T-helper 2 cell (primary cell): ENCODE results near the gene REXO5.
A peak's percentile ranks its signal among the peaks of the same experiment; 100 is the strongest.
"Not testable (repeated sequence)": the region's sequence is repeated elsewhere in the genome, so short reads cannot be mapped to it uniquely, and the experiment has no call there.

Source experiments
- DNase-seq, 5 experiments: peaks; one replicate each; pipeline versions ENCODE4 v3.0.0 to v3.0.0-alpha.2; 2012 to 2022

Gene REXO5

DNA sequence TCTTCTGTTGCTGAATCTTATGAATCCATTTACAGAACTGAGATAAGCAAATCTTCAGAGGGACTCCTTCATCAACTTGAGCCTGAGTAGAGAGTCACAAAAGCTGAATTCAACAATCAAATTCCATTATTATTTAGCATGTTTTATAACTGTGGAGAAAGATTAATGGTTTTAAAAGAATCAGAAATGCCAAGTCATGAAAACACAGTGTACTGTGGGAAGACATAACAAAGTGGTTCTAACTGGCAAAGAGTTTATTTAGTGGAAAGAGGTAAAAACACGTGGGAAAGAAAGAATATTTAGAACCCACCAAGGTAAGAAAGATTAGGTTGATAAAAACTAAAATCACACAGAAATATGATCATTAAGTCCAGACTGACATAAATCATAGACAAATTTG lies 5.0 kb upstream of the REXO5 start:
- DNase-seq: no peak

DNA sequence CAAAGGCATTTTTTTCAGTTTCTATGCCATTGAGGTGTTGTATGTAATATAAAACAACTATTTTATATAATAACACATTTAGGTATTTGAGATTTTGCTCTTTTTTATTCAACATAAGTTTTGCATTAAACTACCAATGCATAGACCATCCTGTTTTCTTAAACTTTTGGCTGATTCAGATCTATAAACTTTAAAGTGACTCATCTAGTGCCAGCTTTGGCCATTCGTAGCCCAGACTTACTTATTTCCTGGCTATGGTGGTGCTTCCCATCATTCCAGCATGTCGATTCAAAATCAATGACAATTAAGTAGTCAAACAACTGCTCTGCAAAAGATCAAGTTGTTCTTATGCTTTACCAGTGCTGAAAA lies 3.2 kb upstream of the REXO5 start:
- DNase-seq: no peak

DNA sequence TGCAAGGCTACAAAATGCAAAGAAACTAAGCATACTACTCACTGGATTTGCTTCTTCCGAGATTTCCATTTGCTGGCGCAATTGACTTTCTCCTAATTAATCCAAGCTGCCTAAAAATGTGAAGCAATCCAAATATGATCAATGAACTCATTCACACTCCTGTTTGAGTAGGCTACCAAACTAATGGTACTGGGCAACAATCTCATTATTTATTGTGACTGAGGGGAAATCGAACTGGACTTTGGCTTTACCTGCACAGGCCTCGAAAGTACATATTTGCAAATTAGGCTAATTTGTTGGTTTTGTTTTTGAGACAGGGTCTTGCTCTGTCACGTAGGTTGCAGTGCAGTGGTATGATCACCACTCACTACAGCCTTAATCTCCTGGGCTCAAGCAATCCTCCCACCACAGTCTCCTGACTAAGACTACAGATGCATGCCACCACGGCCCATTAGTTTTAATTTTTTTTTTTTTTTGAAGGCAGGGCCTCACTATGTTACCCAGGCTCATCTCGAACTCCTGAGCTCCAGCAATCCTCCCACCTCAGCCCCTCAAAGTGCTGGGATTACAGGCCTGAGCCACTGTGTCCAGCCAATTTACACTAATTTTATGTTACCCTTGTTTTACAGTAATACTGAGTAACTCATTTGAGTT lies 2.6 kb upstream of the REXO5 start:
- DNase-seq: no peak

DNA sequence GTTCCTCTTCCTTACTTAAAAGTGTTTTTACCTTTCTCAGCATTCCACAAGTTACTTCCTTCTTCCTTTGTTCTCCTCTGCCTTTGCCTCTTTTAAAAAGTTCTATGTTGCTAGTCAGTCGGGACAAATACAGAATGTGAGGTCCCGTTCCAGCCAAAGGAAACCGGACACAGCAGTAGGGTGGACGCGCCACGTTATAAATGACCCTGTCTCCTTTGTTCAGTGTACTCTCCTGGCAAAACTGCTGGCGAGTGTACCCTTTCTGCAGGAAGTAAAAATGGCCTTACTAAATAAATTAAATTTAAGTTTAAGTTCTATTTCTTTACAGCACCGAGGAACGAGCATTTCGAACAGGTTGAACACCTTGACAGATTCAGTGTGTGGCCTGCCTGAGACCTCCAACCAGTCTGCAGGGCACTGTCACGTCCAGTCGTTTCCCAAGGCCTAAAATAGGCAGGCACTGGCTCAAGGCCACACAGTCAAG lies 601 bp upstream of the REXO5 start:
- DNase-seq: not testable (repeated sequence)

DNA sequence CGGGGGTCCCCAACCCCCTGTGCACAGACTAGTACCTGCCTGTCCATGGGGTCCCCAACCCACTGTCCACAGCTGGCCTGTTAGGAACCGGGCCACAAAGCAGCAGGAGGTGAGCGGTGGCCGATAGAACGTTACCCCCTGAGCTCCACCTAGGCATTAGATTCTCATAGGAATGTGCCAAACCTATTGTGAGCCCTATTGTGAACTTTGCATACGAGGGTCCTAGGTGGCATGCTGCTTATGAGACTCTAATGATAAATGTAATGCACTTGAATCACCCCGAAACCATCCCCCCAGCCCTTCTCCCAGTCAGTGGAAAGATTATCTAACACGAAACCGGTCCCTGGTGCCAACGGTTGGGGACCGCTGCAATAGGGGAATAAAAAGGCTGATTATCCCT lies 1.5 kb downstream of the REXO5 start:
- DNase-seq: no peak

DNA sequence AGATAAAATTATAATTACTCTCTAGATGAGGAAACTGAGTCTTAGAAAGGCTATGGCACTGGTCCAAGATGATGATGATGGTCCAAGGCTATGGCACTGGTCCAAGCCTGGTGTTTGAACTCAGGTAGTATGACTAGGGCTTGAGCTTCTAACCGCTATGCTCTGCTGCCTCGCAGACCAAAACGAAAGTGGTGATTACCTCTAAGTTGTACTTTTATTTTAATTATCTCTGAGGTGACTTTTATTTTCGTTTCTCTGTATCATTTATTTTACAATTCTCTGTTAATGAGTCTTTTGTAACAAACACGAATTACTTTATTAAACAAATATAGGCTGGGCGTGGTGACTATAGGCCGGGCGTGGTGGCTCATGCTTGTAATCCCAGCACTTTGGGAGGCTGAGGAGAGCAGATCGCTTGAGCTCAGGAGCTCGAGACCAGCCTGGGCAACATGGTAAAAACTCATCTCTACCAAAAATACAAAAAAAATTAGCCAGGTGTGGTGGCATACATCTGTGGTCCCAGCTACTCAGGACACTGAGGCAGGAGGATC lies 5.6 kb downstream of the REXO5 start:
- DNase-seq: no peak

DNA sequence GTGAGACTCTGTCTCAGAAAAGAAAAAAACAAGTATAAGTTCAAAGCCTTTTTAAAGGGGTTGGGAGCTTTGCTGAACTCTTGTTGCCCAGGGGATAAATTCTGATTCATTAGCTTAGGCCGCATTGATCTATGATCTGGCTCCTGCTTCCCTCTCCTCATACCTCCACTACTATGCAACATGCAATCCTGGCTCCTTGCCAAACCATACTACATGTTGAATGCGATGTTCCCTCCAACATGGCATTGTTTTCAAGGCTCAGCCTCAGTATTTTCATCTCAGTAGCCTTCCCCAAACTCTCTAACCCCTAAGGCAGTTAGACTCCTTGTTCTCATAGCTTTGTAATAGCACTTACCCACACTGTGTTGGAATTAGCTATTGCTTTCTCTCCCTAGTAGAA lies 6.2 kb downstream of the REXO5 start:
- DNase-seq: no peak

DNA sequence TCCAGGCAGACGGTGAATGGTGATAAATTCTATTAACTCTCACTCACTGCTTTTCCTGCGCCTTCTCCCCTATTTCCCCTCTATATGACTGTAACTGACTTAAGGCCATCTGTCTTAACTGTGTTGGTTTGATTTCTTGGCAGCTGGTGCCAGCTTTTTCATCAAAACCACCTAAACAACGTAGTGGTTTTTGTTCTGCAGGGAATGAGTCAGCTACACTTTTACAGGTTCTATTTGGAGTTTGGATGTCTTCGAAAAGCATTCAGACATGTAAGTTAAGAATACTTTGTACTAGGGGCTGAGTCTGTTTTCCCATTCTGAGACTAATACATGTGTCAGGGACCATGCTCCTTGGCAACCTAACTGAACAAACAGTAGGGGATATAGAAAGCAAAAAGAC lies 8.5 kb downstream of the REXO5 start:
- peak in 1 of 5 experiments; percentile 85 for DNase-seq

DNA sequence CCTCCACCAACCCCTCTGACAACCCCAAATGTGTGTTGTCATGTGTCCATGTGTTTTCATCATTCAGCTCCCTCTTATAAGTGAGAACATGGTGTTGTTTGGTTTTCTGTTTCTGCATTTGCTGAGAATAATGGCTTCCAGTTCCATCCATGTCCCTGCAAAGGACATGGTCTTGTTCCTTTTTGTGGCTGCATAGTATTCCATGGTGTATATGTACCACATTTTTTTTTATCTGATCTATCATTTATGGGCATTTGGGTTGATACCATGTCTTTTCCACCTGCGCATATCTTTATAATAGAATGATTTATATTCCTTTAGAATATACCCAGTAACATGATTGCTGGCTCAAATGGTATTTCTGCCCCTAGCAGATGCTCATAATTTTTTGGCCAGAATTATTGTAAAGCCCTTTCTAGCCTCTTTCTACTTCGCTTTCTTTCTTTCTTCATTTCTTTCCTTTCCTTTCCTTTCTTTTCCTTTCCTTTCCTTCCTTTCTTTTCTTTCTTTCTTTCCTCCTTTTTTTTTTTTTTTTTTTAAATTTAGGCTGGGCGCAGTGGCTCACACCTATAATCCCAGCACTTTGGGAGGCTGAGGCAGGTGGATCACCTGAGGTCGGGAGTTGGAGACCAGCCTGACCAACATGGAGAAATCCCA lies 12.7 kb downstream of the REXO5 start:
- DNase-seq: no peak

DNA sequence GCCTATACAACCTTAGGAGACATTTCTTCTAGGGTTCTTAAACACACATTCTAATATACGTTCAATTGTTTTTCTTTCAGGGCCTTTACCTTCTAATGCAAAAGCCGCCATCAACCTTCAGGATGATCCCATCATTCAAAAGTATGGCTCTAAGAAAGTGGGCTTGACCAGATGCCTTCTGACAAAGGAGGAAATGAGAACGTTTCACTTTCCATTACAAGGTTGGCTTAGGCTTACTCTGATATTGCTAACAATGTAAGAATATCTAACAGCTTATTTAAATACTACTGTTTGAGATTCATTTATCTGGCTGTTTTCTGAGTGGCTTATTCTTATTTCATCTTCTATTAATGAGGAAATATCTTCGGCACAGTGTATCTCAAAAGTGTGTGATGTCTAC lies 15.4 kb downstream of the REXO5 start:
- no peak for DNase-seq

DNA sequence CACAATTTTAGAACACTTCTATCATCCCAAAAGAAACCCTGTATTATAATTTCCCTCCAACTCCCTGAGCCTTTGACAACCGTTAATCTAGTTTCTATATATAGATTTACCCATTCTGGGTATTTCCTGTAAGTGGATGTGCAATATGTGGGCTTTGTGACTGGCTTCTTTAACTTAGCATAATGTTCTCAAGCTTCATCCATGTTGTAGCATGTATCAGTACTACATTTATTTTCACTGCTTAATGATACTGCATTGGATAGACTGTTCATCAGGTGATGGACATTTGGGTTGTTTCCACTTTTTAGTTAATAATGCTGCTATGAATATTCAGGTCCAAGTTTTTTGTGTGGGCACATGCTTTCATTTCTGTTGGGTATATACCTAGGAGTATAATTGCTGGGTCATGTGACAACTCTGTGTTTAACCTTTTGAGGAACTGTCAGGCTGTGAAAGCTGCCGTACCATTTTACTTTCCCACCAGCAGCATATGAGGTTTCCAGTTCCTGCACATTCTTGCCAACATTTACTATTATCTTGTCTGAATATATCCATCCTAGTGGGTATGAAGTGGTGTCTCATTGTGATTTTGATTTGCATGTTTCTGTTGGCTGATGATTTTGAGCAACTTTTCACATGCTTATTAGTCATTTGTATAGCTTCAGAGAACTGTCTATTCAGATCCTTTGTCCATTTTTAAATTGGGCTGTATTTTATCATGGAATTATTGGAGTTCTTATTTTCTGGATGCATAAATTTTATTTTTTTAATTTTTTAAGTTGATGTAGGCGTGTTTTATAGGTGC lies 16.4 kb downstream of the REXO5 start:
- no peak for DNase-seq

DNA sequence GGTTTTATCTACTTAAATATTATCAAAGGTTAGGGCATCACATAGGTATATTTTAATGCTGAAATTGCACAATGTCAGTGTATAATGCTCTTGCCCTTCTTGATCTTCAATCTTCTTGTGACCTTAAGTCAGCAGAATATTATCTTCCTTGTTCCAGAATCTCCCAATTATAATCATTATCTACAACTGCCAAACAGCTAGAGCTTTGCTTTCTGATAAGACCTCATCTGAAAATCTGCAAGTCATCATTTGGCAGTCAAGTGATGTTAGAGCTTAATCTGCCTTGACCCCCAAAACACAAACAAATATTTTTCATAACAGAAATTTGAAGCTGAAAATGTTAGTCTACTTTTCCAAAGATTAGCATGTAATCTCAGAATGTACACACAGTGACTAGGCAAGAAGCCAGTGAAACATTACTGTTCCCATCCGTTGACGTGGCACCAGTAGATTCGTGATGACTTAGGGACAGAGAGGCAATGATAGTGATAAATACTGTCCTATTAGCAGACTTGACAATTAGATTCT lies 19.8 kb downstream of the REXO5 start:
- DNase-seq: no peak

DNA sequence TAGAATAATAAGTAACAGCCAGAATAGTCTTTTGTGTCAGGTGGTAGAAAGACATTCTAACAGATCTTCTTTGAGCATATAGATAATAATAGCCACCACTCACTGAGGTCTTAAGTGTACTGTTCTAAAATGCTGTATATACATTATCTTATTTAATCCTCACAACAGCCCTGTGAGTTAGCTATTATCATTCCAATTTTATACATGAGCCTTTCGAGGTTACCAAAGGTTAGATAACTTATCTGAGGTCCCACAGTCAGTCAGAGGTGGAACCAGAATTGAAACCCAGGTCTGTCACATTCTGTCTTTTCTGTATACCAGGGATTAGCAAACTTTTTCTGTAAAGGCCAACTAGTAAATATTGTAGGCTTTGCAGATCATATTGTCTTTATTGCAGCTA lies 23.2 kb downstream of the REXO5 start:
- no peak for DNase-seq

DNA sequence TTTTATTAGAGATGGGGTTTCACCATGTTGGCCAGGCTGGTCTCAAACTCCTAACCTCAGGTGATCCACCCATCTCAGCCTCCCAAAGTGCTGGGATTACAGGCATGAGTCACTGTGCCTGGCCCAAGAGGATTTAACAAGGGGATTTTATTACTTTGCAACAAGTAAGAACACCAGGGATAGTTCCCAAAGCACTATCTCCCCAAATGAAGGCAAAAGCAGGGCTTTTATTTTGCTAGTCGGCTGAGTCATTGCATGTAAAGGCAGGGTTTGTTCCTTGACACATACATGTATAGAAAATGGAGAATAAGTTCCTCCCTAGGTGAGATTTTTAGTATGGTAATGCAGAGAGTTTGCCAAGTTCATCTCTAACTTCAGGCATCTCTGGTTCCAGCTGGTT lies 24.0 kb downstream of the REXO5 start:
- no peak for DNase-seq

DNA sequence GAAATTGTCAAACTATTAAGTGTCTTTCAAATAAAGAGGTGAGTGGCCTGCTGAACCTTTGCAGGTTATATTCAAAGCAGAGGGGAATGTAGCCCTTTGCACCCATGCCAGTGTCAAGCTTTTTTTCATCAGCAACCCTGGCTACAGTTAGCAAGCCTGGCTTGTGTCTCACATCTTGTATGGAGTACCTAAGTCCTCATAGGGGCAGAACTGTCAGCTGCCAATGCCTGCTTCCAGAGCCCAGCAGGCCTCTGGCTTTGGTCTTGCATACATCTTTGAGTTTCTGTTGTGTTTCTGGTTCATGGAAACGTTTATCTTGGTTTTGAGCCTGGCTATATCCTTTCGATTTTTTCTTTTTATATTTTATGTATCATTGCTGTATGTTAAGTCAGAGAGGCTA lies 26.8 kb downstream of the REXO5 start:
- no peak for DNase-seq

DNA sequence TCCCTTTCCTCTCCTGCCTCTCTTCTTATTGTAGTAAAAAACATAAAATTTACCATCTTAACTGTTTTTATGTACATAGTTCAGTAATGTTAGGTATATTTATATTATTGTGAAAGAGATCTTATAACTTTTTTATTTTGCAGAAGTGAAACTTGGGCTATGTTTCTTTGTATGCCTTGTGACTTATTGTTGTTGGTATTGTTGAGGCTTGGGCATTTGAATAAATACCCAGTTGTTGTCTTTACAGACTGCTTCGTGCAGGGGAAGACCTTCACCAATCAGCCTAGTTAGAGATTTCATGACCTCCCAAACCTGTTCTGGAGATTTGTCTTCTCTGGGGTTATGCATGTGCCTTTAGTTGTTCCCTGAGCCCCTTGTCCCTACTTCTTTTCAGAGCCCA lies 31.9 kb downstream of the REXO5 start:
- DNase-seq: no peak

DNA sequence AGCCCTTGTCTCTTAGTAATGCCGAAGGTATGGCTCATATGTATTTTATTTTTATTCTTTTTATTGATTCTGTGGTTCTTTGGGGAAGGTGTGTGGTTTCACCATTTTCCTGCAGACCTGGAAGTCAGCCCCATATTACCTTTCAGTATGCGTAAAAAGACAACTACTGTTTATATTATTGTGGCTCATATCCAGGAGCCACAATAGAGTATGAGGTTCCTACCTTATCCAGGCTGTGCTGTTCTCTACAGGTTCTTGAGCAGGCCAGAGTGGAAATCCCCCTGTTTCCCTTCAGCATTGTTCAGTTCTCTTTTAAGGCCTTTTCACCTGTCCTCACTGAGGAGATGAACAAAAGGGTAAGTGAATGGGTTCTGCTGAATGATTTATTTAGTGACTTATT lies 33.2 kb downstream of the REXO5 start:
- no peak for DNase-seq

DNA sequence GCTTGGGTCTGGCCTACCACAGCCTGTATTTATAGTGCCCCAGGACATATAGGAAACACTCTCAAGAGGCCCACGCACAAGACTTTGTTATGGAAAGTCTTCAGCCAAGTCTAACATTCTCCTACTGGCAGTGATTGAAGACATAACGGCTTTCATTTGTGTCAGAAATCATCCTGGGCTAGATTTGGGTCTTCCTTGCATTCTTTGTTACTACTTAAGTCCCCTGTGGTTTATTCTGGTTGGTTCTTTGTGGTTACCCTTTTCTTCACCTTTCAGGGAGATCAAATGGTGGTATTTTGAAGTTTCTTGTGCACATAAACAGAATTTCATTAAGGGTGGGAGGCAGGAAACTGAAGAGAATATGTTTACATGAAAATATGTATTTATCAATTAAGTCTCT lies 37.7 kb downstream of the REXO5 start:
- peak in 2 of 5 experiments; percentile 7 to 47 for DNase-seq

DNA sequence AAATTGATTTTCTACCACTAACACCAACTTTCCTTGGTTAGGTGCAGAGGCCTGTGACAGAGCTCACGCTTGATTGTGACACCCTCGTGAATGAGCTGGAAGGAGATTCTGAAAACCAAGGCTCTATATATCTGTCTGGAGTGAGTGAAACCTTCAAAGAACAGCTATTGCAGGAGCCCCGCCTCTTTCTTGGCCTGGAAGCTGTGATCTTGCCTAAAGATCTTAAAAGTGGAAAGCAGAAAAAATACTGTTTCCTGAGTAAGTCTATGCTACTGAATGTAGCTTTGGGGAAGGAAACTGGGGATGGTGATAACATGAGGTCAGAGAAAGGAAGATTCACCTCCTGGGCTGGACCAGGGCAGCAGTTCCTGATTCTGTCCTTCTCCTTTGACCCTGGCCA lies 38.3 kb downstream of the REXO5 start:
- DNase-seq: no peak

DNA sequence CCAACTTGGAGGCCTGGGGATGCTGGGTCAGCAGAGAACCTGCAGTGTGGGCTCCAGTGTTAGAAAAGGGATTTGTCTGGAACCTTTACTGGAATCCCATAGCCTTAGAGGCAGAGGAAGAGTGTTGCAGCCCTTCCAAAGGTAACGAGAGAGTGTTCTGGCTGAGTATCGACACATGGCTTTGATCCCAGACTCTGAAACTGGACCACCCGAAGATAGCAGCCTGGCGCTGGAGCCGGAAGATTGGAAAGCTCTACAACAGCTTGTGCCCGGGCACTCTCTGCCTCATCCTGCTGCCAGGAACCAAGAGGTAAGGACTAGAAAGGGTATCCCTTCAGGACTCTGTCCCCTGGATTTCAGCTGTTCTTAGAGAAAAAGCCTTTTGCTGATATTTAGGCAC lies 39.7 kb downstream of the REXO5 start:
- DNase-seq: no peak

DNA sequence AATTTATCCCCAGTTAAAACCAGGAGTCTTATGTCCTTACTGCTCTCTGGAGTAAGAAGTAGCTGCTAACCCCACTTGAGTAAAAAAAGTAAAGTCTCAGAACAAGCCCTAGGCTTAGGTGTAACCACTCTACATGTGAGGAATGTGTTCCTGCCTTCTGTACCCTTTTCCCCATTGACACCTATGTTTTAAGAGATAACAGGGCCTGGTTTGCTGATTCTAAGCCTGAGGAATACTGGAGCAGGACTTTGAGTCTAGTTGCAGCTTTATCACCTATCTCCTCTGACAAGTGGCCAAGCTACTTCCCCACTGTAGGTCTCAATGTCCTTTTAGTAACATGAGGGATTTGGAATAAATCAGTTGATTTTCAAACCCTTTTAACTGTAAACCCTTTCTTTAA lies 40.2 kb downstream of the REXO5 start:
- DNase-seq: no peak

DNA sequence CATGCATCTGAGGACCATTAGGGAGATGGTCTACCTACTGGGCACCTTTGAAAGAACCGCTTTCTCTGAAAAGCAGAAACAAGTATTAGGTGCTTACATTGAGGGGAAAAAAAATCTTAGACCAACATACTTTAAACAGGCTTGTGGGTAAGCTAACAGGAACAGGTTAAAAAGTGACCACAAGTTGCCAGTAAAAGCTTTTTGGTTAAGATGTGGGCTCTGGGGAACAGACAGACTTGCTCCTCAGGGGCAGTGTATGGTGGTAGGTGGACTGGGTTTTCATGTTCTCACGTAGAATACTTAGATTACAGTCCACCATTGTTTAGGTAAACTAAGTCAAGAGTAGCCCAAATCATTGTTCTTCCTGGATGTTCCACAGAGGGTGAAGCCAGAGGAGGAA lies 41.2 kb downstream of the REXO5 start:
- no peak for DNase-seq
